CD4-positive, alpha-beta T cell treated with Interleukin-10 for 1 hour (primary cell): ENCODE measurements around the gene KRT15.
"Not testable (repeated sequence)": the region's sequence is repeated elsewhere in the genome, so short reads cannot be mapped to it uniquely, and the experiment has no call there.

Experiments
- DNase-seq: peaks from one replicate; pipeline ENCODE4 v3.0.0-alpha.2; 2020

The KRT15 gene

GRCh38 chr17:41542786-41543185 lies 24.1 kb upstream of the KRT15 start:
- not testable (repeated sequence) for DNase-seq

GRCh38 chr17:41542357-41542756 lies 23.7 kb upstream of the KRT15 start:
- no peak for DNase-seq

GRCh38 chr17:41540921-41541625 lies 22.4 kb upstream of the KRT15 start:
- DNase-seq: no peak

GRCh38 chr17:41539979-41540701 lies 21.4 kb upstream of the KRT15 start:
- DNase-seq: no peak

- DNase-seq: no peak
Observed at GRCh38 chr17:41539071-41539492, 20.4 kb upstream of the KRT15 start.

- DNase-seq: no peak
Observed at GRCh38 chr17:41538565-41538991, 19.9 kb upstream of the KRT15 start.

- DNase-seq: no peak
Observed at GRCh38 chr17:41537990-41538389, 19.3 kb upstream of the KRT15 start.

- no peak for DNase-seq
Observed at GRCh38 chr17:41537614-41537954, 18.9 kb upstream of the KRT15 start.

GRCh38 chr17:41536741-41537613 lies 18.3 kb upstream of the KRT15 start:
- DNase-seq: no peak

- no peak for DNase-seq
Observed at GRCh38 chr17:41535764-41536481, 17.2 kb upstream of the KRT15 start.

GRCh38 chr17:41534899-41535546 lies 16.3 kb upstream of the KRT15 start:
- DNase-seq: no peak

GRCh38 chr17:41533613-41534012 lies 14.9 kb upstream of the KRT15 start:
- no peak for DNase-seq

GRCh38 chr17:41532947-41533570 lies 14.4 kb upstream of the KRT15 start:
- DNase-seq: no peak

GRCh38 chr17:41531993-41532392 lies 13.3 kb upstream of the KRT15 start:
- no peak for DNase-seq

- no peak for DNase-seq
Observed at GRCh38 chr17:41530062-41531048, 11.7 kb upstream of the KRT15 start.

GRCh38 chr17:41529491-41529915 lies 10.8 kb upstream of the KRT15 start:
- no peak for DNase-seq

GRCh38 chr17:41528959-41529353 lies 10.3 kb upstream of the KRT15 start:
- DNase-seq: no peak

GRCh38 chr17:41527063-41528023 lies 8.7 kb upstream of the KRT15 start:
- DNase-seq: no peak

GRCh38 chr17:41524261-41524660 lies 5.6 kb upstream of the KRT15 start:
- no peak for DNase-seq
